GM12891 (cell line): ENCODE data around the gene GAS7.

Experiments
- POLR2A ChIP-seq: IDR thresholded peaks from 2 replicates; pipeline ENCODE4 v1.6.1; 2011; ENCODE audit warnings: low read depth, low read length, control low read depth
- TAF1 ChIP-seq: IDR thresholded peaks from 2 replicates; pipeline ENCODE4 v1.6.1; 2011; ENCODE audit warnings: low read depth, low read length, control low read depth

DNA sequence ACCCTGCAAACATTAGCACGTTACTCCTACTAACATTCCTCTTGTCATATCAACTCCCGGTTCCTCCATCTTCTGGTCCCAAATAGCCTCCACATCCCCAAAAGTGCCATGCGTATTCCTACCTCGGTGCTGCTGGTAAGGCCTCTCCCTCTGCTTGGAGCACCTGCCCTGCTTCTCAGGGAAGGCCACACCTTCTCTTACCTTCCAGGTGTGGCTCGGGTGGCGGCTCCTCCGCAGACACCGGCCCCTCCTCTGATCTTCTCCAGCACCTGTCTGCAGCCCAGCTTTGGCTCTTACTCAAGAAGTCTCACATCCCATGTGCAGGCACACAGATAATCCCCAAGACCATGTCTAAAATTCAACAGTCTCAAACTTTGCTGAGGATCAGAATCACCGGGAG, 92.3 kb downstream of the GAS7 start:
- TF ChIP-seq POLR2A: no peak
- no peak for TF ChIP-seq TAF1
